Left ventricle myocardium inferior (tissue), 1 donor: ENCODE measurements around the gene P2RX1. TPM values are rescaled to one million over a fixed set of nuclear protein-coding genes. Genes with fewer than 3 reads are reported as not detected.
A peak's percentile ranks its signal among the peaks of the same experiment; 100 is the strongest.

Source experiments
- DNase-seq: peaks from one replicate; pipeline ENCODE4 v3.0.0-alpha.2; 2020
- H3K27ac ChIP-seq: fragments of 200-600 bp; replicated peaks from 2 replicates; pipeline ENCODE4 v1.8.0; 2021
- H3K27me3 ChIP-seq: fragments of 200-600 bp; 2 replicates; pipeline ENCODE4 v1.8.0; 2021; ENCODE audit warnings: low read depth
- H3K36me3 ChIP-seq: fragments of 200-600 bp; 2 replicates; pipeline ENCODE4 v1.8.0; 2021
- H3K4me1 ChIP-seq: fragments of 200-600 bp; 2 replicates; pipeline ENCODE4 v1.8.0; 2021
- H3K4me3 ChIP-seq: fragments of 200-600 bp; 2 replicates; pipeline ENCODE4 v1.8.0; 2021; ENCODE audit warnings: mild to moderate bottlenecking, moderate library complexity
- H3K9me3 ChIP-seq: fragments of 200-600 bp; replicated peaks from 2 replicates; pipeline ENCODE4 v1.8.0; 2021
- CTCF ChIP-seq: fragments of 200-600 bp; IDR thresholded peaks from 2 replicates; pipeline ENCODE4 v1.8.0; 2021; ENCODE audit warnings: antibody characterized with exemption, mild to moderate bottlenecking, borderline replicate concordance
- intact Hi-C: fragments of 100-400 bp; cut with micrococcal nuclease; formaldehyde crosslinking; loops from one replicate; pipeline ENCODE4 v1.11.0; 2022
- total RNA-seq: library from RNA; stranded (reverse); fragmentation: NEBNext Ultra II Directional; extraction: Animal tissue kit (Norgen Biotek cat#: 25700); gene quantifications from one replicate; pipeline ENCODE4 v1.2.1, GENCODE V29; 2021
- donor health status: DM: no; HTN: yes; CAD: no; lungs with severe emphysema.

The P2RX1 gene
- total RNA-seq, 1 donor from 2014 or later: 0.55 TPM

- Histone ChIP-seq H3K4me3 (no peak overlapping the region), H3K36me3 (peaks cover 25% of the 10 kb centered on the region), H3K27ac (no peak overlapping the region), H3K27me3 (no peaks in the 10 kb centered on the region), H3K9me3 (no peaks in the 10 kb centered on the region), H3K4me1 (peaks cover 10% of the 10 kb centered on the region)
- TF ChIP-seq CTCF: no peak
- no peak for DNase-seq
- intact Hi-C loops: no loop called here
These were observed 42.4 kb downstream of the P2RX1 start for GRCh38 chr17:3873862-3874261.

DNA sequence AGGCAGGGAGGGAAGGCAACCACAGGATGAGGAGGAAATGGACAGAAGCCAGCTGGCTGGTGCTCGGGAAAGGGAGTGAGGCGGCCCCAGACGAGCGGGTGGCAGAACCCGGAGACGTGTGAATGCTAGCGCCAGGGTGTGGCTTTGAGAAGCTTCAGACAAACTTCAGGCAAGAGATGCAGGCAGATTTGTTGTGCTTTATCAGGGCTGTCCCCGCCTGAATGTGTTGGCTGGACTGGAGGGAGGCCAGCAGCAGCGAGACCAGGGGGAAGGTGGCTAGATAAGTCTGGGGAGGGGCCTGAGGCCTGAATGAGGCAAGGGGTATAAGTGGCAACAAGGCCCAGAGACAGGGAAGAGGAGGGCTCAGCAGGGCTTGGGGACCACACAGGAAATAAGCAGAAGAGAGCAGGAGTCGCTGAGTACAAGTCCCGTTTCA lies 45.4 kb downstream of the P2RX1 start:
- peak overlapping the region; percentile 11 for H3K27ac ChIP-seq
- peaks cover 20% of the 10 kb centered on the region for H3K36me3 ChIP-seq
- H3K9me3 ChIP-seq: no peaks in the 10 kb centered on the region
- TF ChIP-seq CTCF: no peak
- intact Hi-C loops: no loop called here
- no peak for DNase-seq
- no peaks in the 10 kb centered on the region for H3K27me3 ChIP-seq
- H3K4me1 ChIP-seq: peaks cover 7% of the 10 kb centered on the region
- H3K4me3 ChIP-seq: no peak overlapping the region

DNA sequence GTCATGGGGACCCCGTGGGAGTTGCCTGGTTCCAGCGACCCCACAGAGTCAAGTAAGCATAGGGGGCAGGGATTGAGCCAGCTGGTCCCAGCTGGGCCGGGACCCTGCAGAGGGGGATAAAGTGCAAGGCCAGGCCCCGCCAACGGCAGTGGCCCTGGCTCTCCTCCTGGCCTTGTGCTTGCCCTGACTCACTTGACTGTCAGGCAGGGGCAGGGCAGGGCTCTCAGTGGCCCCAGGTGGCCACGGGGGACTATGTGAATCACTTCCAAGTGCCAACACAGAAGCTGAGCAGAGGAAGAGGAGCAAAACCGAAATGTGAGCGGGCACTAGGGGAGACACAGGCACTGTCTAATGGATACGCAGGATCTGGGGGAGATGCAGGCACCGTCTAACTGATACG lies 48.7 kb downstream of the P2RX1 start:
- H3K36me3 ChIP-seq: peaks cover 7% of the 10 kb centered on the region
- intact Hi-C loops: loop anchor here (10.0 kb wide), 1 partner anchor 137 kb away; no protein-coding TSS in a partner anchor
- no peak for TF ChIP-seq CTCF

DNA sequence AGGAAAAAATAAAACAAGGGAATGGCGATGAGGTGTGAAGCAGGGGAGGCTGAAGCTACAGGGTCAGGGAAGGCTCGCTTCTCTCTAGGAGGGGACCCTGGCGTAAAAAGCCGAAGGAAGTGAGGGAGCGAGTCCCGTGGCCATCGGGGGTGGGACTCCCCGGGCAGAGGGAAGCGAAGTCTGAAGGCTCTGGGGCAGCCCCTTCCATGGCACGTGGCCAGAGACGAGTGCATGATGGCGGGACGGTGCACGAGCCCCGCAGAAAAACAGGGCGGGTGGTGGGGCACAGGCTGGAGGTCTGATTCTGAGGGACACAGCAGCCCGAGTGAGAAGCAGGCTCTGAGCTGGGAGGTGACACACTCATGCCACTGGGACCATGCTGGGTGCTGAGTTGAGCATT lies 49.2 kb downstream of the P2RX1 start:
- H3K9me3 ChIP-seq: no peaks in the 10 kb centered on the region
- no peak overlapping the region for H3K4me3 ChIP-seq
- no peak for TF ChIP-seq CTCF
- DNase-seq: no peak
- no peak overlapping the region for H3K27ac ChIP-seq
- peaks cover 2% of the 10 kb centered on the region for H3K36me3 ChIP-seq
- H3K27me3 ChIP-seq: no peaks in the 10 kb centered on the region
- H3K4me1 ChIP-seq: peaks cover 18% of the 10 kb centered on the region
- intact Hi-C loops: loop anchor here (10.0 kb wide), 1 partner anchor 138 kb away; no protein-coding TSS in a partner anchor

More for the DNA sequence above, 48.7 kb downstream of the P2RX1 start:
- Histone ChIP-seq H3K9me3 (no peaks in the 10 kb centered on the region), H3K27ac (no peak overlapping the region), H3K4me1 (peaks cover 18% of the 10 kb centered on the region), H3K4me3 (no peak overlapping the region), H3K27me3 (no peaks in the 10 kb centered on the region)
- DNase-seq: no peak

DNA sequence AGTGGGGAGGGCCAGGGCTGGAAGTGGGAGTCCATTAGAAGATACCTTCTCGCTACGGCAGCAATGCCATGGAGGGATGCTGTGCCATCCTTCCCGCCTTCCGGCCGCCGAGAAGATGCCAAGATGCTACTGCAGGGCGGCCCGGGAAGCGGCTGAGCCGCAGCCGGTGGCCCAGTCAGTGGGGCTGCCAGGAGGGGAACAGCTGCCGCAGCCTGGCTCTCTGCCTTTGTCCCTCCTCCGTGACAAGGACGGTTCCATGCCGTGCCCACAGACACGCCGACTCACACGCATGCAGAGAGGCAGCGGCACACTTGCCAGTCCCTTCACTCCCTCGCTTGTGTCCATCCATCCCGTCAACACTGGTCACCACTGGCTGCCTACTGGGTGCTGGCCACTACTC lies 50.0 kb downstream of the P2RX1 start:
- Histone ChIP-seq H3K27me3 (no peaks in the 10 kb centered on the region), H3K36me3 (peaks cover 3% of the 10 kb centered on the region), H3K4me3 (no peak overlapping the region), H3K4me1 (peaks cover 18% of the 10 kb centered on the region), H3K27ac (no peak overlapping the region), H3K9me3 (no peaks in the 10 kb centered on the region)
- no peak for DNase-seq
- no peak for TF ChIP-seq CTCF
- intact Hi-C loops: loop anchor here (10.0 kb wide), 1 partner anchor 139 kb away; no protein-coding TSS in a partner anchor
